ENCODE data around the gene IQCH. TPM values are rescaled to one million over a fixed set of nuclear protein-coding genes. Genes with fewer than 3 reads are reported as not detected.

Gene IQCH
- total and polyA plus RNA-seq, 2 experiments from 2014 or later: 2.1 to 4.1 TPM

GRCh38 chr15:67515557-67515956 is 261.0 kb downstream of the IQCH start:
- Histone ChIP-seq H3K4me3 (no peak overlapping the region), H2AFZ (no peak overlapping the region), H3K27me3 (replicated peaks; ENCODE audit: insufficient read depth) (no peaks in the 10 kb centered on the region), H3K4me2 (ENCODE audit: unreplicated experiment) (no peak overlapping the region), H4K20me1 (ENCODE audit: insufficient read depth) (no peaks in the 10 kb centered on the region), H3K9me3 (ENCODE audit: low read depth) (no peaks in the 10 kb centered on the region), H3K79me2 (ENCODE audit: insufficient read depth) (no peaks in the 10 kb centered on the region), H3K36me3 (ENCODE audit: low read depth) (no peaks in the 10 kb centered on the region; the same call in 1 of the 2 replicates), H3K27ac (no peak overlapping the region), H3K9me2 (ENCODE audit: insufficient read depth) (no peaks in the 10 kb centered on the region), H3K9ac (no peak overlapping the region), H3K4me1 (ENCODE audit: insufficient read depth) (peaks cover 20% of the 10 kb centered on the region), H3F3A (ENCODE audit: insufficient read depth) (peaks cover 20% of the 10 kb centered on the region)
- in situ Hi-C loops (cut with MboI): no loop called here
- TF ChIP-seq EZH2phosphoT487 (IDR thresholded peaks at IDR 0.05; ENCODE audit: insufficient read depth, low read depth) (no peak), EZH2 (IDR thresholded peaks at IDR 0.05; ENCODE audit: insufficient read depth, poor library complexity, severe bottlenecking) (no peak)
- no peak for DNase-seq
- WGBS, 2 experiments (ENCODE audit: low coverage in 1 of 2, low lambda C conversion rate in 2 of 2, missing lambda C conversion rate in 2 of 2): 97 to 100% methylated on average over 2 of the region's 2 CpGs

DNA sequence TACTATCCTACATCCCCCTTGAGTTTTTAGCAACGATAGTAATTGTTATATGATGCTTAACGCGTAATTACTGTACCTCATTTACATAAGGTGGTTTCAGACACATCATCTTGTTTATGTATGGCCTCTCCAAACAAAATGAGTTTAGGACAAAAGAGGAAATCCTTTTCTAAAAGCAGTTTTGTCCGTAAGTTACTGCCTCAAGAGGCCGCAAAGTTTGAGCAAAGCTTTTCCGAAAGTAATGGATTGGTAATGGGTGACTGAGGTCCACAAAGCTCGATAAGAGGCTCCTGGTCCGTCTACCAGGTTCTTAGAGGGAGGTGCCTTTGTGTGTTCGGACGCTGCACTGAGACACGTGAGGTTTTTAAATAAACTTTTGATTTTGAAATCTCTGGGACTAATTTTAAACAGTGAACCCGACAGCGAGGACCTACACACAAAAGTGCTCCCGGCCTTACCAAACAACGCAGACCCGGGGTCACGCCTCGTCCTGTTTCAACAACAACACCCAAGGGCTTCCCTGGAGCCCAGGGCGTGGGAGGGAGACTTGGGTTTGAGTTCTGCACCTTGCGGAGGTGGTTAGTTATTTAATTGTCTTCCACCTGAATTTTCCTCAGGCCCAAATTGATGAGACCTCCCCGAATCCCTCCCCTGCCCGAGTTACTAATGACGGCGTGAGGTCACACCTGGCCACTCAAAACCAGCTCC is 265.9 kb downstream of the IQCH start:
- Histone ChIP-seq H3K4me2 (ENCODE audit: unreplicated experiment) (peak overlapping the region; percentile 90), H3K9ac (peak overlapping the region; percentile 96), H3K4me1 (ENCODE audit: insufficient read depth) (peaks cover 27% of the 10 kb centered on the region), H3K79me2 (ENCODE audit: insufficient read depth) (peaks cover 39% of the 10 kb centered on the region), H2AFZ (peak overlapping the region; percentile 93), H3F3A (ENCODE audit: insufficient read depth) (peaks cover 12% of the 10 kb centered on the region), H4K20me1 (ENCODE audit: insufficient read depth) (no peaks in the 10 kb centered on the region), H3K9me3 (ENCODE audit: low read depth) (no peaks in the 10 kb centered on the region), H3K27me3 (replicated peaks; ENCODE audit: insufficient read depth) (no peaks in the 10 kb centered on the region), H3K4me3 (peak overlapping the region; percentile 97), H3K27ac (peak overlapping the region; percentile 93), H3K9me2 (ENCODE audit: insufficient read depth) (no peaks in the 10 kb centered on the region), H3K36me3 (ENCODE audit: low read depth) (no peaks in the 10 kb centered on the region; the same call in 1 of the 2 replicates)
- in situ Hi-C loops (cut with MboI): no loop called here
- WGBS, 2 experiments (ENCODE audit: low coverage in 1 of 2, low lambda C conversion rate in 2 of 2, missing lambda C conversion rate in 2 of 2): 34% methylated on average over 24 of the region's 24 CpGs
- peak; percentile 43 for DNase-seq
- TF ChIP-seq EZH2 (IDR thresholded peaks at IDR 0.05; ENCODE audit: insufficient read depth, poor library complexity, severe bottlenecking): no peak
- no peak for TF ChIP-seq EZH2phosphoT487 (IDR thresholded peaks at IDR 0.05; ENCODE audit: insufficient read depth, low read depth)

DNA sequence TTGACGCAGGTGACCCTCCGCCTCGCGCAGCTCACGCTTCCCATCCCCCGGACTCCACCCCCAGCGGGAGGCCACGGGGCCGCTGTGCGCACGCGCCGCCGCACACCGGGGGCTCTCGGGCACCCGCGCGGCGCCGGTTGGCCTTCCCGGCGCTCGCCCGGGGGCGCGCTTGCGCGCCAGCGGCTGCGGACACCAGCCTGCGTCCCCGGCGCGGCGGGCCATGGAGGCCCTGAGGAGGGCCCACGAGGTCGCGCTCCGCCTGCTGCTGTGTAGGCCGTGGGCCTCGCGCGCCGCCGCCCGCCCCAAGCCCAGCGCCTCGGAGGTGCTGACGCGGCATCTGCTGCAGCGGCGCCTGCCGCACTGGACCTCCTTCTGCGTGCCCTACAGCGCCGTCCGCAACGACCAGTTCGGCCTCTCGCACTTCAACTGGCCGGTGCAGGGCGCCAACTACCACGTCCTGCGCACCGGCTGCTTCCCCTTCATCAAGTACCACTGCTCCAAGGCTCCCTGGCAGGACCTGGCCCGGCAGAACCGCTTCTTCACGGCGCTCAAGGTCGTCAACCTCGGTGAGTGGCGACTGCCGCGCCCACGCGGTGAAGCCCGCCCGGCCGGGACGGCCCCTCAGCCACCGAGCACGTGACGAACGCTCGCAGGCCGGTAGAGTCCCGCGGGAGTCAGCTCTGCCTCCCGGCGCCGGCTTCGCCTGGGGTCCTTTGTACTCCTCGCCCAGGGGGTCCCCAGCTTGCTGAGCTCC is 266.6 kb downstream of the IQCH start, which contains the start of gene C15orf61:
C15orf61 (plus strand) TSS at position 103 of the 754 bp plus-strand sequence; CDS start at position 221, 118 bp downstream.
- H3K9ac ChIP-seq: peak within 1 kb of the TSS; percentile 96
- H3K79me2 ChIP-seq (ENCODE audit: insufficient read depth): peaks cover 46% of the 10 kb centered on the region
- DNase-seq: peak; percentile 90
- 1% methylated on average over 56 to 85 of the region's 94 CpGs for WGBS, 2 experiments (ENCODE audit: low coverage in 1 of 2, low lambda C conversion rate in 2 of 2, missing lambda C conversion rate in 2 of 2)
- H3K36me3 ChIP-seq (ENCODE audit: low read depth): no peaks in the 10 kb centered on the region; the same call in 1 of the 2 replicates
- peaks cover 12% of the 10 kb centered on the region for H3F3A ChIP-seq (ENCODE audit: insufficient read depth)
- H3K9me2 ChIP-seq (ENCODE audit: insufficient read depth): no peaks in the 10 kb centered on the region
- H3K4me2 ChIP-seq (ENCODE audit: unreplicated experiment): peak within 1 kb of the TSS; percentile 99
- no peaks in the 10 kb centered on the region for H3K9me3 ChIP-seq (ENCODE audit: low read depth)
- in situ Hi-C loops (cut with MboI): no loop called here
- no peaks in the 10 kb centered on the region for H3K27me3 ChIP-seq (replicated peaks; ENCODE audit: insufficient read depth)
- H3K4me1 ChIP-seq (ENCODE audit: insufficient read depth): peaks cover 27% of the 10 kb centered on the region
- peak within 1 kb of the TSS; percentile 93 for H2AFZ ChIP-seq
- H3K4me3 ChIP-seq: peak within 1 kb of the TSS; percentile 97
- TF ChIP-seq EZH2phosphoT487 (IDR thresholded peaks at IDR 0.05; ENCODE audit: insufficient read depth, low read depth): no peak
- no peak for TF ChIP-seq EZH2 (IDR thresholded peaks at IDR 0.05; ENCODE audit: insufficient read depth, poor library complexity, severe bottlenecking)
- no peaks in the 10 kb centered on the region for H4K20me1 ChIP-seq (ENCODE audit: insufficient read depth)
- H3K27ac ChIP-seq: peak within 1 kb of the TSS; percentile 93

GRCh38 chr15:67521783-67522568 is 267.4 kb downstream of the IQCH start:
- peaks cover 54% of the 10 kb centered on the region for H3K79me2 ChIP-seq (ENCODE audit: insufficient read depth)
- in situ Hi-C loops (cut with MboI): no loop called here
- WGBS, 2 experiments (ENCODE audit: low coverage in 1 of 2, low lambda C conversion rate in 2 of 2, missing lambda C conversion rate in 2 of 2): 0 to 1% methylated on average over 19 to 23 of the region's 23 CpGs

More at GRCh38 chr15:67521783-67522568, 267.4 kb downstream of the IQCH start:
- H3K4me2 ChIP-seq (ENCODE audit: unreplicated experiment): peak overlapping the region; percentile 99
- H3K4me3 ChIP-seq: peak overlapping the region; percentile 97
- H3K36me3 ChIP-seq (ENCODE audit: low read depth): peaks cover 4% of the 10 kb centered on the region; the same call in 1 of the 2 replicates
- peak overlapping the region; percentile 93 for H3K27ac ChIP-seq
- peaks cover 27% of the 10 kb centered on the region for H3K4me1 ChIP-seq (ENCODE audit: insufficient read depth)
- H3K27me3 ChIP-seq (replicated peaks; ENCODE audit: insufficient read depth): no peaks in the 10 kb centered on the region
- no peaks in the 10 kb centered on the region for H3K9me2 ChIP-seq (ENCODE audit: insufficient read depth)
- no peaks in the 10 kb centered on the region for H4K20me1 ChIP-seq (ENCODE audit: insufficient read depth)
- H2AFZ ChIP-seq: peak overlapping the region; percentile 89
- peaks cover 12% of the 10 kb centered on the region for H3F3A ChIP-seq (ENCODE audit: insufficient read depth)
- no peaks in the 10 kb centered on the region for H3K9me3 ChIP-seq (ENCODE audit: low read depth)
- no peak for TF ChIP-seq EZH2 (IDR thresholded peaks at IDR 0.05; ENCODE audit: insufficient read depth, poor library complexity, severe bottlenecking)
- DNase-seq: peak; percentile 86
- peak overlapping the region; percentile 96 for H3K9ac ChIP-seq
